K562 (cell line): ENCODE data around the gene FAM20B. TPM values are rescaled to one million over a fixed set of nuclear protein-coding genes. Genes with fewer than 3 reads are reported as not detected.

Source experiments
- AFF4 ChIP-seq: sonication (generic); formaldehyde crosslinking; IDR thresholded peaks from 2 replicates; pipeline ENCODE4 v1.8.0; 2023; ENCODE audit warnings: mild to moderate bottlenecking, missing genetic modification reagents
- ARID4B ChIP-seq: sonication (generic); formaldehyde crosslinking; IDR thresholded peaks from 2 replicates; pipeline ENCODE4 v1.8.0; 2022; ENCODE audit warnings: mild to moderate bottlenecking, missing genetic modification reagents
- ATF7 ChIP-seq: fragments of 450-650 bp; IDR thresholded peaks from 2 replicates; pipeline ENCODE4 v1.7.1; 2014; ENCODE audit warnings: mild to moderate bottlenecking, moderate library complexity
- ESRRB ChIP-seq: fragments of 250-450 bp; sonication (Bioruptor Pico); IDR thresholded peaks from 2 replicates; pipeline ENCODE4 v1.5.0; 2020; ENCODE audit warnings: mild to moderate bottlenecking, moderate library complexity, borderline replicate concordance
- PHB ChIP-seq: fragments of 250-450 bp; sonication (Bioruptor Pico); IDR thresholded peaks from 2 replicates; pipeline ENCODE4 v1.5.0; 2021
- SLC30A9 ChIP-seq: fragments of 250-450 bp; sonication (Bioruptor Pico); IDR thresholded peaks from 2 replicates; pipeline ENCODE4 v1.8.0; 2022; ENCODE audit warnings: mild to moderate bottlenecking, moderate library complexity
- TCF15 ChIP-seq: fragments of 250-450 bp; sonication (Bioruptor Pico); IDR thresholded peaks from 2 replicates; pipeline ENCODE4 v1.8.0; 2022; ENCODE audit warnings: moderate library complexity, mild to moderate bottlenecking, inconsistent platforms
- TFAP4 ChIP-seq: sonication (generic); formaldehyde crosslinking; IDR thresholded peaks from 2 replicates; pipeline ENCODE4 v1.8.0; 2022; ENCODE audit warnings: missing genetic modification reagents, mild to moderate bottlenecking, moderate library complexity, borderline replicate concordance
- TSHZ1 ChIP-seq: fragments of 250-450 bp; sonication (Bioruptor Pico); IDR thresholded peaks from 2 replicates; pipeline ENCODE4 v1.4.0; 2020; ENCODE audit warnings: mild to moderate bottlenecking, moderate library complexity
- ZC3H11A ChIP-seq: IDR thresholded peaks from 2 replicates; pipeline ENCODE4 v1.6.1; 2012; ENCODE audit warnings: low read depth, low read length, improper control_type of control experiment
- ZNF316 ChIP-seq: fragments of 450-650 bp; IDR thresholded peaks from 2 replicates; pipeline ENCODE4 v1.6.1; 2016
- ZNF583 ChIP-seq: fragments of 250-450 bp; sonication (Bioruptor Pico); IDR thresholded peaks from 2 replicates; pipeline ENCODE4 v1.4.0; 2020
- ZNF79 ChIP-seq: fragments of 250-450 bp; sonication (Bioruptor Pico); IDR thresholded peaks from 2 replicates; pipeline ENCODE4 v1.4.0; 2020; ENCODE audit warnings: low read depth, mild to moderate bottlenecking, moderate library complexity
- polyA plus RNA-seq, 8 experiments: library from polyadenylated mRNA; depleted of rRNA in 4 of 8; stranded (reverse) in 5 of 8; unstranded in 3 of 8; fragments of >200 nt; fragmentation: Nextera tagmentation in 2 of 8; fragmentation: Illumina TruSeq in 1 of 8; extraction: Ambion mirVana in 2 of 8; extraction: Trizol in 1 of 8; gene quantifications; 2 replicates each; pipeline versions ENCODE4 v1.2.1 to v1.2.3, GENCODE V29; 2011 to 2014; ENCODE audit warnings: inconsistent platforms in 1 of 8, missing spikeins in 1 of 8
- total RNA-seq, 7 experiments: library from RNA; depleted of rRNA in 6 of 7; stranded (reverse); fragments of >200 nt in 6 of 7; fragmentation: Illumina TruSeq in 2 of 7; extraction: Trizol in 2 of 7; gene quantifications; 2 replicates each; pipeline versions ENCODE4 v1.2.1 to v1.2.3, GENCODE V29; 2011 to 2021; ENCODE audit warnings: low replicate concordance in 1 of 7

Gene FAM20B
- total and polyA plus RNA-seq, 9 of the 15 experiments (the other 6 are each of a cell fraction or from before 2014, with no cell fraction given) = 7.2 to 67.5 (median 42.9) TPM

GRCh38 chr1:179058487-179059483, 33.1 kb downstream of the FAM20B start (continued):
- TF ChIP-seq TFAP4 (CRISPR knock-in tag) = no peak
- TF ChIP-seq AFF4 = no peak
- TF ChIP-seq ZNF583 = peak; percentile 79; the same call in 1 of the 2 replicates
- no peak for TF ChIP-seq ZC3H11A
- no peak for TF ChIP-seq SLC30A9 (CRISPR knock-in tag)
- TF ChIP-seq TSHZ1 (CRISPR knock-in tag) = no peak
- peak; percentile 39 for TF ChIP-seq ATF7
- no peak for TF ChIP-seq ZNF316
- no peak for TF ChIP-seq PHB (CRISPR knock-in tag)
- 0 out of 2 replicates have a peak, but pooled peaks have one; percentile 65 for TF ChIP-seq ZNF79 (CRISPR knock-in tag)
- no peak for TF ChIP-seq TCF15 (CRISPR knock-in tag)
- TF ChIP-seq ARID4B (CRISPR knock-in tag) = no peak
- no peak for TF ChIP-seq ESRRB
